SK-N-SH (cell line): Measurements from ENCODE around the gene TMEM44. TPM values are rescaled to one million over a fixed set of nuclear protein-coding genes. Genes with fewer than 3 reads are reported as not detected.

Experiments
- CTCF ChIA-PET: fragments of 300-600, 350-600 bp; formaldehyde crosslinking; extraction: SDS; loops from one replicate; lab custom pipeline; 2021; lab: Yijun Ruan, JAX
- POLR2A ChIA-PET: fragments of 350-600 bp; sonication (Branson Sonifier 250); formaldehyde crosslinking; extraction: SDS; loops from one replicate; lab custom pipeline; 2020; ENCODE audit warnings: antibody characterized with exemption, inconsistent platforms; lab: Yijun Ruan, JAX
- DNase-seq: peaks from one replicate; pipeline ENCODE4 v3.0.0; 2012
- H2AFZ ChIP-seq: fragments of 200-600 bp; sonication (generic); 2 replicates; pipeline ENCODE4 v1.8.1; 2016; ENCODE audit warnings: antibody characterized with exemption, mild to moderate bottlenecking, low read depth
- H3F3A ChIP-seq: fragments of 200-600 bp; sonication (generic); replicated peaks from 2 replicates; pipeline ENCODE3; 2016; ENCODE audit warnings: antibody characterized with exemption, mild to moderate bottlenecking; ENCODE audit not compliant: insufficient read depth
- H3K27ac ChIP-seq, 2 experiments: fragments of 200-500 bp in 1 of 2; fragments of 200-600 bp in 1 of 2; sonication (Bioruptor generic) in 1 of 2; sonication (generic), shearing (Covaris generic) in 1 of 2; 2 replicates each; pipeline versions ENCODE4 v1.5.1 to v1.6.1; 2014 to 2016; ENCODE audit warnings: low read depth in 2 of 2, inconsistent platforms in 1 of 2, low read length in 1 of 2, mild to moderate bottlenecking in 1 of 2, mixed read lengths in 1 of 2
- H3K27me3 ChIP-seq: fragments of 200-600 bp; sonication (generic), shearing (Covaris generic); 2 replicates; pipeline ENCODE4 v1.6.1; 2016; ENCODE audit warnings: mixed run types; ENCODE audit not compliant: insufficient read depth
- H3K36me3 ChIP-seq, 2 experiments: fragments of 200-500 bp in 1 of 2; fragments of 200-600 bp in 1 of 2; sonication (Bioruptor generic) in 1 of 2; sonication (generic) in 1 of 2; replicated peaks in 1 of 2; 2 replicates each; pipeline versions ENCODE3 to v1.5.1; 2014 to 2016; ENCODE audit warnings: low read length in 1 of 2, mild to moderate bottlenecking in 1 of 2; ENCODE audit not compliant: insufficient read depth in 2 of 2, control insufficient read depth in 1 of 2
- H3K4me1 ChIP-seq, 2 experiments: fragments of 200-500 bp in 1 of 2; fragments of 200-600 bp in 1 of 2; sonication (Bioruptor generic) in 1 of 2; sonication (generic), shearing (Covaris generic) in 1 of 2; 2 replicates each; pipeline versions ENCODE4 v1.5.1 to v1.6.1; 2014 to 2016; ENCODE audit warnings: low read depth in 1 of 2, low read length in 1 of 2, mixed run types in 1 of 2; ENCODE audit not compliant: insufficient read depth in 2 of 2, control insufficient read depth in 1 of 2
- H3K4me2 ChIP-seq: fragments of 200-600 bp; sonication (generic), shearing (Covaris generic); 2 replicates; pipeline ENCODE4 v1.6.1; 2017; ENCODE audit warnings: mixed run types
- H3K4me3 ChIP-seq, 2 experiments: fragments of 200-500 bp in 1 of 2; fragments of 200-600 bp in 1 of 2; sonication (Bioruptor generic) in 1 of 2; sonication (generic), shearing (Covaris generic) in 1 of 2; 2 replicates each; pipeline versions ENCODE4 v1.5.1 to v1.8.1; 2014 to 2016; ENCODE audit warnings: low read depth in 2 of 2, inconsistent platforms in 1 of 2, low read length in 1 of 2, mild to moderate bottlenecking in 1 of 2, mixed read lengths in 1 of 2, moderate library complexity in 1 of 2
- H3K79me2 ChIP-seq: fragments of 200-600 bp; sonication (generic); 2 replicates; pipeline ENCODE4 v1.8.1; 2017; ENCODE audit warnings: mild to moderate bottlenecking; ENCODE audit not compliant: insufficient read depth
- H3K9ac ChIP-seq: fragments of 200-600 bp; sonication (generic); 2 replicates; pipeline ENCODE4 v1.6.1; 2017; ENCODE audit warnings: mixed run types
- H3K9me2 ChIP-seq: fragments of 200-600 bp; sonication (generic); 2 replicates; pipeline ENCODE4 v1.6.1; 2017; ENCODE audit warnings: mixed run types
- H3K9me3 ChIP-seq: fragments of 200-600 bp; sonication (generic); 2 replicates; pipeline ENCODE4 v1.6.1; 2017; ENCODE audit warnings: mixed run types, mild to moderate bottlenecking, moderate library complexity
- H4K20me1 ChIP-seq: fragments of 200-600 bp; sonication (generic); 2 replicates; pipeline ENCODE4 v1.6.1; 2017; ENCODE audit warnings: mild to moderate bottlenecking, mixed run types; ENCODE audit not compliant: insufficient read depth
- CHD2 ChIP-seq: fragments of 150-350 bp; IDR thresholded peaks from 2 replicates; pipeline ENCODE4 v1.6.1; 2018; ENCODE audit warnings: low read length; ENCODE audit not compliant: partially characterized antibody
- CTCF ChIP-seq: fragments of 200-600 bp; sonication (generic); IDR thresholded peaks from 2 replicates; pipeline ENCODE4 v1.6.1; 2017; ENCODE audit warnings: antibody characterized with exemption, mild to moderate bottlenecking, moderate library complexity
- ELF1 ChIP-seq: IDR thresholded peaks from 2 replicates; pipeline ENCODE4 v1.4.0; 2012
- EP300 ChIP-seq, 2 experiments: IDR thresholded peaks; 2 replicates each; pipeline versions ENCODE4 v1.4.0 to v1.6.1; 2012; ENCODE audit warnings: borderline replicate concordance in 1 of 2, low read depth in 1 of 2, low read length in 1 of 2
- EZH2phosphoT487 ChIP-seq: fragments of 200-600 bp; sonication (generic); IDR thresholded peaks from 2 replicates; pipeline ENCODE4 v1.6.1; 2017; ENCODE audit warnings: low read depth, mixed run types, mild to moderate bottlenecking, antibody characterized with exemption, moderate library complexity, borderline replicate concordance
- FOSL2 ChIP-seq: IDR thresholded peaks from 2 replicates; pipeline ENCODE4 v1.4.0; 2012; ENCODE audit warnings: low read depth, mild to moderate bottlenecking, moderate library complexity, borderline replicate concordance
- FOXM1 ChIP-seq: IDR thresholded peaks from 2 replicates; pipeline ENCODE4 v1.4.0; 2012; ENCODE audit warnings: low read depth, mild to moderate bottlenecking
- GABPA ChIP-seq: IDR thresholded peaks from 2 replicates; pipeline ENCODE4 v1.4.0; 2012; ENCODE audit warnings: low read depth, mild to moderate bottlenecking
- GATA2 ChIP-seq: sonication (generic); formaldehyde crosslinking; IDR thresholded peaks from 2 replicates; pipeline ENCODE4 v1.5.0; 2020; ENCODE audit warnings: mild to moderate bottlenecking, missing genetic modification reagents
- IRF3 ChIP-seq: fragments of 150-350 bp; IDR thresholded peaks from 2 replicates; pipeline ENCODE4 v1.6.1; 2016; ENCODE audit warnings: mild to moderate bottlenecking, low read depth, low read length
- MAX ChIP-seq: IDR thresholded peaks from 2 replicates; pipeline ENCODE4 v1.4.0; 2012; ENCODE audit warnings: low read depth
- MEF2A ChIP-seq: IDR thresholded peaks from 2 replicates; pipeline ENCODE4 v1.4.0; 2012; ENCODE audit warnings: low read depth, borderline replicate concordance
- MXI1 ChIP-seq: IDR thresholded peaks from 2 replicates; pipeline ENCODE4 v1.6.1; 2012; ENCODE audit warnings: mild to moderate bottlenecking, low read depth, low read length, improper control_type of control experiment
- NFIC ChIP-seq: IDR thresholded peaks from 2 replicates; pipeline ENCODE4 v1.4.0; 2012; ENCODE audit warnings: borderline replicate concordance
- NRF1 ChIP-seq: IDR thresholded peaks from 2 replicates; pipeline ENCODE4 v1.6.1; 2012; ENCODE audit warnings: low read depth, mild to moderate bottlenecking, low read length
- PBX3 ChIP-seq: IDR thresholded peaks from 2 replicates; pipeline ENCODE4; 2012
- RAD21 ChIP-seq: IDR thresholded peaks from 2 replicates; pipeline ENCODE4 v1.6.1; 2012; ENCODE audit warnings: mild to moderate bottlenecking, low read length
- RFX5 ChIP-seq: IDR thresholded peaks from 2 replicates; pipeline ENCODE4 v1.6.1; 2012; ENCODE audit warnings: mild to moderate bottlenecking, improper control_type of control experiment, low read length
- RXRA ChIP-seq: IDR thresholded peaks from 2 replicates; pipeline ENCODE4 v1.4.0; 2012; ENCODE audit warnings: low read depth, mild to moderate bottlenecking, borderline replicate concordance
- SIN3A ChIP-seq: IDR thresholded peaks from 2 replicates; pipeline ENCODE4 v1.6.1; 2012; ENCODE audit warnings: low read depth, mild to moderate bottlenecking, low read length, moderate library complexity, borderline replicate concordance
- SMC3 ChIP-seq: IDR thresholded peaks from 2 replicates; pipeline ENCODE4 v1.6.1; 2012; ENCODE audit warnings: low read depth, low read length, improper control_type of control experiment
- TAF1 ChIP-seq: IDR thresholded peaks from 2 replicates; pipeline ENCODE4 v1.6.1; 2012; ENCODE audit warnings: low read depth, mild to moderate bottlenecking, low read length, moderate library complexity, borderline replicate concordance
- TCF12 ChIP-seq: IDR thresholded peaks from 2 replicates; pipeline ENCODE4 v1.4.0; 2012
- TEAD4 ChIP-seq: IDR thresholded peaks from 2 replicates; pipeline ENCODE4 v1.4.0; 2012; ENCODE audit warnings: mild to moderate bottlenecking, borderline replicate concordance; ENCODE audit not compliant: insufficient read depth
- USF1 ChIP-seq: IDR thresholded peaks from 2 replicates; pipeline ENCODE4 v1.4.0; 2012; ENCODE audit warnings: low read depth, borderline replicate concordance
- USF2 ChIP-seq: fragments of 150-350 bp; IDR thresholded peaks from 2 replicates; pipeline ENCODE4 v1.6.1; 2017; ENCODE audit warnings: antibody characterized with exemption, low read length, low read depth, borderline replicate concordance
- WGBS: methylation state at CpG from one replicate; pipeline ENCODE4 v1.1.6; 2017; ENCODE audit warnings: low lambda C conversion rate; 5-methylcytosine and 5-hydroxymethylcytosine counted together
- polyA plus RNA-seq, 3 experiments: library from polyadenylated mRNA; depleted of rRNA; stranded (reverse); fragments of >200 nt; gene quantifications; 2 replicates each; pipeline ENCODE4 v1.2.3, GENCODE V29; 2012

The TMEM44 gene
- polyA plus RNA-seq (2012; rRNA removed): 22.6 and 26.1 TPM in 2 replicates
- 10.9 and 14.7 TPM in 2 replicates for polyA plus RNA-seq (2012; cell fraction: cytosol; rRNA removed)
- polyA plus RNA-seq (2012; cell fraction: nucleus; rRNA removed): 98.9 and 101 TPM in 2 replicates

- H3K27me3 ChIP-seq: no peaks in the 10 kb centered on the region
- peaks cover 31% of the 10 kb centered on the region for H3K79me2 ChIP-seq
- peak within 1 kb of the TSS; percentile 76 to 91 for H3K27ac ChIP-seq
- peaks cover 10 to 21% of the 10 kb centered on the region in 2 experiments for H3K36me3 ChIP-seq
- H3K9me2 ChIP-seq: no peaks in the 10 kb centered on the region
- ChIA-PET POLR2A (interaction anchor here (0.6 to 1.4 kb wide), 3 partner anchors 9 to 39 kb away, joined by 3 to 4 read pairs (median 3); partner anchors contain the start of gene LSG1), CTCF (interaction anchor here (0.6 to 2.4 kb wide), 22 partner anchors 9 to 638 kb away, joined by 3 to 16 read pairs (median 3); partner anchors contain the start of genes LSG1 and XXYLT1)
- H3K4me1 ChIP-seq: peaks cover 0 to 6% of the 10 kb centered on the region in 2 experiments; a peak in 1 of 4 replicates
- WGBS: 1% methylated on average over 33 of the region's 66 CpGs
- peaks cover 18% of the 10 kb centered on the region for H3F3A ChIP-seq
- H3K9me3 ChIP-seq: no peaks in the 10 kb centered on the region
- H4K20me1 ChIP-seq: no peaks in the 10 kb centered on the region
- H2AFZ ChIP-seq: peak within 1 kb of the TSS; percentile 98
- H3K4me2 ChIP-seq: peak within 1 kb of the TSS; percentile 94
- H3K4me3 ChIP-seq: peak within 1 kb of the TSS; percentile 82 to 84
- peak within 1 kb of the TSS; percentile 89 for H3K9ac ChIP-seq
- DNase-seq: peak; percentile 98
- TF ChIP-seq TAF1: no peak; the same call in 1 of the 2 replicates
- TF ChIP-seq PBX3: no peak
- TF ChIP-seq CHD2: peak; percentile 75
- TF ChIP-seq MXI1: peak; percentile 85
- peak; percentile 40; the same call in 1 of the 2 replicates for TF ChIP-seq NRF1
- peak; percentile 8; the same call in 1 of the 2 replicates for TF ChIP-seq TCF12
- TF ChIP-seq USF1: no peak
- TF ChIP-seq RAD21: peak; percentile 58
- TF ChIP-seq EP300 (IDR thresholded peaks at IDR 0.05; ENCODE audit: borderline replicate concordance in 1 of 2, low read depth in 1 of 2, low read length in 1 of 2): no peak; a peak in 1 of 4 replicates
- no peak for TF ChIP-seq FOSL2
- TF ChIP-seq EZH2phosphoT487: no peak
- peak; percentile 20; the same call in 1 of the 2 replicates for TF ChIP-seq SMC3
- TF ChIP-seq SIN3A: peak; percentile 83; the same call in 1 of the 2 replicates
- peak; percentile 44; the same call in 1 of the 2 replicates for TF ChIP-seq GABPA
- TF ChIP-seq FOXM1: no peak
- TF ChIP-seq MAX: peak; percentile 50; the same call in 1 of the 2 replicates
- TF ChIP-seq USF2: no peak
- TF ChIP-seq RFX5: no peak
- TF ChIP-seq MEF2A: no peak
- peak; percentile 62 for TF ChIP-seq CTCF
- no peak; the same call in 1 of the 2 replicates for TF ChIP-seq ELF1
- no peak for TF ChIP-seq NFIC
- TF ChIP-seq GATA2 (CRISPR knock-in tag): peak; percentile 30; the same call in 1 of the 2 replicates
- TF ChIP-seq TEAD4: no peak
- no peak for TF ChIP-seq IRF3
- no peak for TF ChIP-seq RXRA
These were observed at the start of gene TMEM44 for GRCh38 chr3:194633349-194634004. Gene TMEM44 (minus strand): TSS chr3:194633419. CDS start chr3:194633215, 204 bp downstream.
